Breast epithelium (tissue), 4 donors: ENCODE measurements around the gene MYO19. TPM values are rescaled to one million over a fixed set of nuclear protein-coding genes. Genes with fewer than 3 reads are reported as not detected.
A peak's percentile ranks its signal among the peaks of the same experiment; 100 is the strongest.

Source experiments
- DNase-seq, 2 donors: peaks; one replicate each; pipeline ENCODE4 v3.0.0-alpha.2; 2019; ENCODE audit warnings: low spot score in 2 of 2
- H3K27ac ChIP-seq, 2 donors: fragments of 200-600 bp; sonication (generic) in 1 of 2; one replicate each; pipeline ENCODE4 v1.5.1; 2016 to 2019; ENCODE audit warnings: mild to moderate bottlenecking in 1 of 2
- H3K27me3 ChIP-seq, 2 donors: fragments of 200-600 bp; sonication (generic) in 1 of 2; one replicate each; pipeline versions ENCODE4 v1.5.1 to v1.6.0; 2017 to 2019; ENCODE audit warnings: control low read depth in 1 of 2, mild to moderate bottlenecking in 1 of 2
- H3K36me3 ChIP-seq: fragments of 200-600 bp; one replicate; pipeline ENCODE4 v1.5.1; 2019
- H3K4me1 ChIP-seq, 2 donors: fragments of 200-600 bp; sonication (generic); one replicate each; pipeline ENCODE4 v1.5.1; 2016 to 2019; ENCODE audit warnings: control low read depth in 1 of 2
- H3K4me3 ChIP-seq, 3 donors: fragments of 200-600 bp; sonication (generic); 1 replicate in 2 of 3; 2 replicates in 1 of 3; pipeline ENCODE4 v1.5.1; 2016 to 2019; ENCODE audit warnings: mild to moderate bottlenecking in 3 of 3, moderate library complexity in 2 of 3
- H3K9me3 ChIP-seq, 2 donors: fragments of 200-600 bp; sonication (generic) in 1 of 2; one replicate each; pipeline ENCODE4 v1.5.1; 2016 to 2019; ENCODE audit warnings: control low read depth in 1 of 2
- POLR2A ChIP-seq: fragments of 450-650 bp; IDR thresholded peaks from one replicate; pipeline ENCODE4 v1.6.1; 2016; ENCODE audit warnings: antibody characterized with exemption, mild to moderate bottlenecking, moderate library complexity
- POLR2AphosphoS5 ChIP-seq, 3 donors: sonication (generic); formaldehyde crosslinking; IDR thresholded peaks; one replicate each; pipeline ENCODE4 v1.6.1; 2017; ENCODE audit warnings: antibody characterized with exemption in 3 of 3
- intact Hi-C: fragments of 100-400 bp; cut with DNase I; formaldehyde crosslinking; loops from one replicate; pipeline ENCODE4 v1.15.1; 2023; ENCODE audit warnings: low total_unique reads
- total RNA-seq, 3 donors: library from RNA; depleted of rRNA; stranded (reverse); fragments of >200 nt; gene quantifications; one replicate each; pipeline ENCODE4 v1.1.0, GENCODE V29; 2016
- TF ChIP-seq, protein P1 (sequence below), 3 donors: fragments of 450-650 bp; IDR thresholded peaks; one replicate each; pipeline ENCODE4 v1.5.1; 2016 to 2017; ENCODE audit warnings: antibody characterized with exemption in 3 of 3, mild to moderate bottlenecking in 3 of 3, moderate library complexity in 3 of 3

The MYO19 gene, protein sequence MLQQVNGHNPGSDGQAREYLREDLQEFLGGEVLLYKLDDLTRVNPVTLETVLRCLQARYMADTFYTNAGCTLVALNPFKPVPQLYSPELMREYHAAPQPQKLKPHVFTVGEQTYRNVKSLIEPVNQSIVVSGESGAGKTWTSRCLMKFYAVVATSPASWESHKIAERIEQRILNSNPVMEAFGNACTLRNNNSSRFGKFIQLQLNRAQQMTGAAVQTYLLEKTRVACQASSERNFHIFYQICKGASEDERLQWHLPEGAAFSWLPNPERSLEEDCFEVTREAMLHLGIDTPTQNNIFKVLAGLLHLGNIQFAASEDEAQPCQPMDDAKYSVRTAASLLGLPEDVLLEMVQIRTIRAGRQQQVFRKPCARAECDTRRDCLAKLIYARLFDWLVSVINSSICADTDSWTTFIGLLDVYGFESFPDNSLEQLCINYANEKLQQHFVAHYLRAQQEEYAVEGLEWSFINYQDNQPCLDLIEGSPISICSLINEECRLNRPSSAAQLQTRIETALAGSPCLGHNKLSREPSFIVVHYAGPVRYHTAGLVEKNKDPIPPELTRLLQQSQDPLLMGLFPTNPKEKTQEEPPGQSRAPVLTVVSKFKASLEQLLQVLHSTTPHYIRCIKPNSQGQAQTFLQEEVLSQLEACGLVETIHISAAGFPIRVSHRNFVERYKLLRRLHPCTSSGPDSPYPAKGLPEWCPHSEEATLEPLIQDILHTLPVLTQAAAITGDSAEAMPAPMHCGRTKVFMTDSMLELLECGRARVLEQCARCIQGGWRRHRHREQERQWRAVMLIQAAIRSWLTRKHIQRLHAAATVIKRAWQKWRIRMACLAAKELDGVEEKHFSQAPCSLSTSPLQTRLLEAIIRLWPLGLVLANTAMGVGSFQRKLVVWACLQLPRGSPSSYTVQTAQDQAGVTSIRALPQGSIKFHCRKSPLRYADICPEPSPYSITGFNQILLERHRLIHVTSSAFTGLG
- total RNA-seq, result 10 to 100 TPM; 28.6 to 86.9 (median 71.3) TPM

DNA sequence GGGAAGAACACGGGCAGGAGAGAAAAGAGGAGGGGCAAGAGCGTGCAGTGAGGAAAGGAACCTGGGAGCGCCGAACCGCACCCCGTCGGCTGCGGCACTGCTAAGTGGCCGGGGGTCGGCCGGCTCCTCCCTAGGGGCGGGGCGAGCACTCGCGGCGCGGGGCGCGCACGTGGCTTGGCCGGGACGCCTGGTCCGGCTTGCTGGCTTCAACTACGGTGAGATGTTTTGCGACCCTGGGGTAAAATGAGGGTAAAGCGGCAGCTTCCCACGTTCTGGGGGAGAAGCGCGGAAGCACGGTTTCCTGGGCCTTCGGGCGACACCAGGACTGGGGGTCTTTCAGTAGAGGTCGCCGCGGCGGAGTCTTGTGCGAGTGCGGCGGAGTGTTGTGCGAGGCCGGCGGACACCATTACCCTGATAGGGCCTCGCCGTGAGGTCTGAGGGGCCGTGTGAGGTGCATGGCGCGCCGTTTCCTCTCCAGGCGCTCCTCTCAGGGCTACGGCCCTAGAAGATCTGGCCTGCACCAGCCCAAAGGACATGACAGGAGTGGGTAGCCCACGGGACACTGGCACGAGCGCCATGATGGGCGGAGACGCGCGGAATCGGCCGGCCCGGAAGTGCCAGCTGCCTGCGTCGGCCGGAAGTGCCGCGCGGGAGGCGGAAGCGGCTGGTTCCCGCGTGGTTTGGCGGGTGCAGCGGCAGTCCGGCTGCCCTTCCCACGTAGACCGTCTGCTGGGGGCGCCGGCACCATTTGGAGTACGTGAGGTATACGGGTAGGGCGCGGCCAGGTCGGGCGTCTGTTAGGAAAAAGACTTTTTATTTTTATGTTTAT, at the start of gene MYO19, which contains the start of gene PIGW:
Gene MYO19, minus strand, starts transcription at position 29 of the 829 bp plus-strand sequence. CDS start 2,330 bp downstream, outside the sequence.
Gene PIGW, plus strand, starts transcription at position 148 of the 829 bp plus-strand sequence. CDS start 2,115 bp downstream, outside the sequence.
- H3K9me3 ChIP-seq, result no peaks in the 10 kb centered on the region
- intact Hi-C loops, result no loop called here
- TF ChIP-seq POLR2A, result peak; percentile 56
- TF ChIP-seq, protein P1, sequence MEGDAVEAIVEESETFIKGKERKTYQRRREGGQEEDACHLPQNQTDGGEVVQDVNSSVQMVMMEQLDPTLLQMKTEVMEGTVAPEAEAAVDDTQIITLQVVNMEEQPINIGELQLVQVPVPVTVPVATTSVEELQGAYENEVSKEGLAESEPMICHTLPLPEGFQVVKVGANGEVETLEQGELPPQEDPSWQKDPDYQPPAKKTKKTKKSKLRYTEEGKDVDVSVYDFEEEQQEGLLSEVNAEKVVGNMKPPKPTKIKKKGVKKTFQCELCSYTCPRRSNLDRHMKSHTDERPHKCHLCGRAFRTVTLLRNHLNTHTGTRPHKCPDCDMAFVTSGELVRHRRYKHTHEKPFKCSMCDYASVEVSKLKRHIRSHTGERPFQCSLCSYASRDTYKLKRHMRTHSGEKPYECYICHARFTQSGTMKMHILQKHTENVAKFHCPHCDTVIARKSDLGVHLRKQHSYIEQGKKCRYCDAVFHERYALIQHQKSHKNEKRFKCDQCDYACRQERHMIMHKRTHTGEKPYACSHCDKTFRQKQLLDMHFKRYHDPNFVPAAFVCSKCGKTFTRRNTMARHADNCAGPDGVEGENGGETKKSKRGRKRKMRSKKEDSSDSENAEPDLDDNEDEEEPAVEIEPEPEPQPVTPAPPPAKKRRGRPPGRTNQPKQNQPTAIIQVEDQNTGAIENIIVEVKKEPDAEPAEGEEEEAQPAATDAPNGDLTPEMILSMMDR (IDR thresholded peaks at IDR 0.05), result no peak
- TF ChIP-seq POLR2AphosphoS5 (IDR thresholded peaks at IDR 0.05), result peak; percentile 90 to 97 (median 95)
- H3K4me1 ChIP-seq, result peaks cover 0 to 5% of the 10 kb centered on the region in 2 donors
- DNase-seq, result peak; percentile 78 to 79
- peak within 1 kb of the TSS; percentile 71 to 81 (median 72) for H3K4me3 ChIP-seq
- H3K27me3 ChIP-seq, result no peaks in the 10 kb centered on the region
- no peaks in the 10 kb centered on the region for H3K36me3 ChIP-seq
- peak within 1 kb of the TSS; percentile 91 to 97 for H3K27ac ChIP-seq

DNA sequence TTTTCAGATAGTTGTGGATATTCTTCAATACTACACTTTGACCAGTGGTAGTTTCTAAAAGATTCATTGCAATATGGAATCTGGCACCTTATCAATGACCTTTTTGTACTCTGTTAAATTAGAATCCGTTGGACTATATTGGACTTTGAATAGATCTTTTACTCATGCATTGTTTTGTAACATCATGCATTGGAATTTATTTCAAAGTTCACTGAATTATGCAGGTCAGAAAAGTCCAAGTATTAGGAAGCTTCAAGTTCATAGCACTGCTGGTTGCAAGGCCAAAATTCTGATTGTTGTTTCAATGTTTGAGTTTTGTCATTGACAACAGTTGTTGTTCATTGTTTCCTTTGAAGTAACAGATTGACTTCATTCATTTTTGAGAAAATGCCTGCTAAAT, 49.1 kb upstream of the MYO19 start:
- Histone ChIP-seq H3K4me1 (no peaks in the 10 kb centered on the region), H3K4me3 (no peak overlapping the region), H3K27me3 (no peaks in the 10 kb centered on the region), H3K9me3 (no peaks in the 10 kb centered on the region), H3K36me3 (peaks cover 16% of the 10 kb centered on the region), H3K27ac (no peak overlapping the region)
- intact Hi-C loops, result no loop called here
- DNase-seq, result no peak
- TF ChIP-seq, protein P1 (IDR thresholded peaks at IDR 0.05), result no peak
- TF ChIP-seq POLR2AphosphoS5 (IDR thresholded peaks at IDR 0.05) (no peak), POLR2A (no peak)

DNA sequence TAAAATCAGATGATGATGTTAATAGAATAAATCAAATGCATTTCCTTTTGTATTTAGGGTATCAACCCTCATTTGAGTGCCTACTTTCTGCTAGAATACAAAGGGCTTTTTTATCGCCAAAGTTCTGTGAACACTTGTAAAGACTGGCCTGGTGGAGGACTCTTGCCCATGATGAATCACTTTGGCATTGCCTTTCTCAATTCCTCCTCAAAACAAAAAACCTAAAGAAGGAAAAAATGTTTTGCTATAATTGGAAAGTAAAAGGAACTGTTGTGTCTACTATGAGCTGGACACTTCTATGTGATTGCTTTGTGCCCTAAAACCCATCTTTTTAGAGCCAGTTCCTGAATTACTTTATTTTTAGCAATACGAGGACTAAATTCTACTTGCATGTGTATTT, 44.0 kb upstream of the MYO19 start:
- TF ChIP-seq, protein P1 (IDR thresholded peaks at IDR 0.05), result no peak
- no peak for TF ChIP-seq POLR2AphosphoS5 (IDR thresholded peaks at IDR 0.05)
- no peak for TF ChIP-seq POLR2A
- no peaks in the 10 kb centered on the region for H3K4me1 ChIP-seq
- intact Hi-C loops, result no loop called here
- H3K9me3 ChIP-seq, result no peaks in the 10 kb centered on the region
- H3K4me3 ChIP-seq, result no peak overlapping the region
- no peak overlapping the region for H3K27ac ChIP-seq
- DNase-seq, result no peak
- H3K27me3 ChIP-seq, result no peaks in the 10 kb centered on the region
- H3K36me3 ChIP-seq, result peaks cover 5% of the 10 kb centered on the region

DNA sequence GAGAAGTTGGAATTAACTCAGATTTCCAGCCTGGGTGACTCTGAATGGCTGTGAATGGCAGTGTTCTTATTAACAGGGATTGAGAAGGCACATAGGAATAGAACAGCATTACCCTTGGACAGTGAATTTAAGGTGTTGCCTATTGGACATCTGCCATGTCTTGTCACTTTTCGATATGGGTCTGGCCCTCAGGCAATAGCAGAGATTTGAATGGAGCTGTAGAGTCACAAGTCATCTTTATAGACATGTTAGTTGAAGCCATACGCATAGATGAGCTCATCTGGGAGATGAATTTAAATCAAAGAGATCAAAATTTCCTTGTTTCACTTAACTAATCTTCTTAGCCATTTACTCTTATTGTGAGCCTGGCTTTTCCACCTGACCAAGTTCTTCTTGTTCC, 42.1 kb upstream of the MYO19 start:
- no peak overlapping the region for H3K4me3 ChIP-seq
- DNase-seq, result no peak
- intact Hi-C loops, result no loop called here
- no peaks in the 10 kb centered on the region for H3K4me1 ChIP-seq
- H3K36me3 ChIP-seq, result no peaks in the 10 kb centered on the region
- H3K9me3 ChIP-seq, result no peaks in the 10 kb centered on the region
- H3K27ac ChIP-seq, result no peak overlapping the region
- TF ChIP-seq POLR2A (no peak), POLR2AphosphoS5 (IDR thresholded peaks at IDR 0.05) (no peak)
- TF ChIP-seq, protein P1 (IDR thresholded peaks at IDR 0.05), result no peak
- H3K27me3 ChIP-seq, result no peaks in the 10 kb centered on the region
